IPS-11a (cell line): ENCODE results near the gene TCEAL8.

ENCODE experiments used
- H3K4me3 ChIP-seq: one replicate; pipeline ENCODE4 v1.5.1; 2013; ENCODE audit warnings: low read depth, low read length, control low read depth

The TCEAL8 gene

DNA sequence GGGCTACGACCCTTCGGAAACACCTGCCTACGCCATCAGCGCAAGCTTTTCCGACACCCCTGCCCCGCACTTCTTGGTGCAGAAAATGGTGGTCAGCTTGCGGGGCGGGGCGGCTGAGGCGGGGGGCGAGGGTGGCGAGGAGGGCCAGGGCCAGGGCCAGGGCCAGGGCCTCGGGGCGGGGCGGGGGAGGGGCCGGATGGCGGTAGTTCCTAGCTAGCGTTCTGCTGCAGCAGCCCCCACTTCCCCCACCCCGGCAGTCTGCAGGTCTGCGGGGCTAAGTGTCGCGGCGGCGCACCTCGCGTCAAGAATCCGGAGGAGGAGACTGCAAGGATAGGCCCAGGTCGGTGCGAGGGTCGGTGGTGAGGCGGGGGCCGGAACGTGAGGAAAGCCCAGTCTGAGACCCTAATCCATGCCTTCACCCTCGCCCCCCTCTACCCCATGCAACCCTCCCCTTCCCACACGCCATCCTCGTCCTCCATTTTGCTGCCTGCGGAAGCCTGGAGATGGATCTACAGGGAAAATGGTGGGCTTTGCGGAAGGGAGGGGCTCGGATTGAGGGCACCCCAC, 39.4 kb downstream of the TCEAL8 start:
- H3K4me3 ChIP-seq, result peak overlapping the region; percentile 62

DNA sequence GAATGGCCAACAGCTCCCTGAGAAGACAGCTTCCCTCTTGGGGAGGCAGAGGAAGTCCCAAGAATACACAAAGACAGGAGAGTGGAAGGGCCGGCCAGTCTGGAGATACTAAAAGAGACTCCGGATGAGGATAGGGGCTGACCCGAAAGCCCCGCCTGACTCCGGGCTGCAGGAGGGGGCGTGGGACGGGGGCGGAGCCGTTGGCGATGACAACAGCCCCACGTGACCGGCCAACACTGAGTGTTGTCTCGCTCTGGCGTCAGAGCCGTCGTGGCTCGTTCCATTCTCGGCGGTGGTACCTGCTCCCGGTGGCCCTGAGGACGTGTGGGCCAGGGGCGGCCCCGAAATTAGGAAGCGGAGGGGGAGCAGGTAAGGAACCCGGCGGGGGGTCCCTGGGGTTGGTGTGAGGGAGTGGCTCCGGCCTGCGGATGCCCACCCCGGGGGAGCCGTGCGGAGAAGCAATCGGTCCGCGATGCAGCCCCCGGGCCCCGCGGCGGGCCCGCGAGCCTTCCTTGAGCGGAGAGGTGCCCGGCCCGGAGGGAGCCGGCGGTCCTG, 40.0 kb downstream of the TCEAL8 start, which contains the start of gene BEX4:
Gene BEX4 (plus strand): TSS at position 239 of the 555 bp plus-strand sequence. CDS start 1,046 bp downstream, outside the sequence.
- H3K4me3 ChIP-seq, result peak within 1 kb of the TSS; percentile 62

DNA sequence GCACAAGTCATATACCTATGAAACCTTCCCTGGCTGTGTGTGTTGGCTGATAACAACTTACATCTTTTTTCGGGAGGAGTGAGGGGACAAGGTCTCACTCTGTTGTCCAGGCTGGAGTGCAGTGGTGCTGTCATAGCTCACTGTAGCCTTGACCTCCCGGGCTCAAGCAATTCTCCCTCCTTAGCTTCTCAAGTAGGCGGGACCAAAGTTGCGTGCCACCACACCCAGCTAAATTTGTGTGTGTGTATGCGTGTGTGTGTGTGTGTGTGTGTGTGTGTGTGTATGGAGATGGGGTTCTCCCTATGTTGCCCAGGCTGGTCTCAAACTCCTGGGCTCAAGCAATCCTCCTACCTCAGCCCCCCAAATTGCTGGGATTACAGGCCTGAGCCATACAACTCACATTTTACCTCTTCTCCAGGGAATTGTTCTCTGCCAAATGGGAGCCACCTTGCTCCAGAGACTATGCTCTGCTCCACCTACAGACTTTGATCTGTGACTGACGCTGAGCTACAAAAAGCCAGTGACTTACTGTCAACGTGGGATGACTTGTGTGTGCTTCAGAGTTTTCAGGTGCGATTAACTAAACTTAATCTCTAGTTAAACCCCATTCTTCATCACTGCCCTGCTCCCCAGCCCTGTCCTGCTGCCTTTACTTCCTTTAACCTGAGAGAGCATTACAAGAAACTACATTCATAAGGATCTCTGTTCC, 42.1 kb downstream of the TCEAL8 start:
- H3K4me3 ChIP-seq, result no peak overlapping the region

DNA sequence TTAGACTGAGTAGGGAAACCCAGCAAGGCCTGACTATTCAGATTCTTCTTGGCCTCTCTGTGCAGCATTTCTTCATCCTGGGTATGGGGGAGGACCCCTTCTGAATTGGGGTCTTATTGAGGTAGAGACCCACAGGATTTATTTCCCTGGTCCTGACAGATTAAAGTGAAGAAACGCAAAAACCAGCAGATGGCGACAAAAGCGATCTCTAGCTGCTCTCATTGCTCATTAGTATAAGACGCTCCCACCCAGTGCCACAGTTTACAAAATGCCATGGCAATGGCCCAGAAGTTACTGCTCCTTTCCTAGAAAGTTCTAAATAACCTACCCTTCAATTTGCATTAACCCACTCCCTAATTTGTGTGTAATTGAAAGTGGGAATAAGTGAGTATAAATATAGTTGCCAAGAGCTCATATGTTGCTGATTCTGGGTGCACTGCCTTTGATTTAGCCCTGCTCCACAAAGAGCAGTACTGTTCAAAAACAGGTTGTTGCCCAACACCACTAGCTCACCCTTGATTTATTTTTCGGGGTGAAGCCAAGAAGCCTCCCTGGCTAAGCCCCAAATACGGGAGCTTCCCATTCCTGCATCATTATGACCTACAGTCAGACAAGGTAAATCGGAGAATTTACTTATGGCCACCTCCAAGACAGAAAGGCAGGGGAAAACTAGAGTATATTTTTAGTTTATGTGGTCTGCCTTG, 43.8 kb downstream of the TCEAL8 start:
- no peak overlapping the region for H3K4me3 ChIP-seq

DNA sequence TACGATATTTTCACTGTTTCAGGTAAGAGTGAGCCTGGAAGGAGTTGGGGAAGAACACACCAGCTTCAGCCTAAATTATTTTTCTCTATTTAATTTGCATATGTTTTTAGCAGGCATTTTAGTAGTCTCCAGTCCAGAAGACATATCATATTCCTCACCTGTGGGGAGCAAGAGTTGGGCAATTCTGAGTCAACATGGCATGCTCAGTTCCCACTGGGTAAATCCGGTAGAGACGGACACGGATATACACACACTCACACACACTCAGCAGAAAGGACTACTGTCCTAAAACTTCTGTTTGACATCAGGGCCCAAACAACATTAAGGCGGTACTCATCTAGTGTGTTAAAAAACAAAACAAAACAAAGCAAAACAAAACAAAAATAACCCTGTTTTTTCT, 44.9 kb downstream of the TCEAL8 start:
- no peak overlapping the region for H3K4me3 ChIP-seq
